ENCODE data around the gene SPTBN4.

The SPTBN4 gene

DNA sequence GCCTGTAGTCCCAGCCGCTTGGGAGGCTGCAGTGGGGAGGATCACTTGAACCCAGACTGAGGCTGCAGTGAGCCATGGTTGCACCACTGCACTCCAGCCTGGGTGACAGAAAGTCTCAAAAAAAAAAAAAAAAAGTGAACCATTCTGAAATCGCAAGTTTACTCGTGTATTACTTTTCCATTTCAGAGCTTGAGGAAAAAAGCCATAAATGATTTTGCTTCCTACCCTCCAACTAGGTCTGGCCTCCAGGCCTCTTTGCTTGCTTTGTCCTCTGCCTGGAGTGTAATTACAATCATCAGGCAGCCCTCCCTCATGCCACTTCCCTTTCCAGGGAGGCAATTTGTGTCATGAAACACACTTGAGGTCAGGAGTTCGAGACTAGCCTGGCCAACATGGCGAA, 9.8 kb upstream of the SPTBN4 start:
- Histone ChIP-seq H3K9ac (no peak overlapping the region), H3K79me2 (ENCODE audit: insufficient read depth, low read depth) (no peaks in the 10 kb centered on the region), H4K20me1 (ENCODE audit: insufficient read depth) (no peaks in the 10 kb centered on the region), H3K4me3 (IDR thresholded peaks at IDR 0.05; ENCODE audit: insufficient read depth, low read depth, low read length) (no peak overlapping the region), H3K27ac (no peak overlapping the region), H2AFZ (ENCODE audit: low read depth) (no peak overlapping the region), H3K4me2 (no peak overlapping the region), H3K4me1 (ENCODE audit: low read depth, poor library complexity, severe bottlenecking) (peaks cover 3% of the 10 kb centered on the region), H3K27me3 (ENCODE audit: insufficient read depth, low read depth) (no peaks in the 10 kb centered on the region), H3K36me3 (ENCODE audit: insufficient read depth) (no peaks in the 10 kb centered on the region)
- TF ChIP-seq, protein P1, sequence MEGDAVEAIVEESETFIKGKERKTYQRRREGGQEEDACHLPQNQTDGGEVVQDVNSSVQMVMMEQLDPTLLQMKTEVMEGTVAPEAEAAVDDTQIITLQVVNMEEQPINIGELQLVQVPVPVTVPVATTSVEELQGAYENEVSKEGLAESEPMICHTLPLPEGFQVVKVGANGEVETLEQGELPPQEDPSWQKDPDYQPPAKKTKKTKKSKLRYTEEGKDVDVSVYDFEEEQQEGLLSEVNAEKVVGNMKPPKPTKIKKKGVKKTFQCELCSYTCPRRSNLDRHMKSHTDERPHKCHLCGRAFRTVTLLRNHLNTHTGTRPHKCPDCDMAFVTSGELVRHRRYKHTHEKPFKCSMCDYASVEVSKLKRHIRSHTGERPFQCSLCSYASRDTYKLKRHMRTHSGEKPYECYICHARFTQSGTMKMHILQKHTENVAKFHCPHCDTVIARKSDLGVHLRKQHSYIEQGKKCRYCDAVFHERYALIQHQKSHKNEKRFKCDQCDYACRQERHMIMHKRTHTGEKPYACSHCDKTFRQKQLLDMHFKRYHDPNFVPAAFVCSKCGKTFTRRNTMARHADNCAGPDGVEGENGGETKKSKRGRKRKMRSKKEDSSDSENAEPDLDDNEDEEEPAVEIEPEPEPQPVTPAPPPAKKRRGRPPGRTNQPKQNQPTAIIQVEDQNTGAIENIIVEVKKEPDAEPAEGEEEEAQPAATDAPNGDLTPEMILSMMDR (conservative IDR thresholded peaks at IDR 0.05; ENCODE audit: low read depth, low read length): no peak

DNA sequence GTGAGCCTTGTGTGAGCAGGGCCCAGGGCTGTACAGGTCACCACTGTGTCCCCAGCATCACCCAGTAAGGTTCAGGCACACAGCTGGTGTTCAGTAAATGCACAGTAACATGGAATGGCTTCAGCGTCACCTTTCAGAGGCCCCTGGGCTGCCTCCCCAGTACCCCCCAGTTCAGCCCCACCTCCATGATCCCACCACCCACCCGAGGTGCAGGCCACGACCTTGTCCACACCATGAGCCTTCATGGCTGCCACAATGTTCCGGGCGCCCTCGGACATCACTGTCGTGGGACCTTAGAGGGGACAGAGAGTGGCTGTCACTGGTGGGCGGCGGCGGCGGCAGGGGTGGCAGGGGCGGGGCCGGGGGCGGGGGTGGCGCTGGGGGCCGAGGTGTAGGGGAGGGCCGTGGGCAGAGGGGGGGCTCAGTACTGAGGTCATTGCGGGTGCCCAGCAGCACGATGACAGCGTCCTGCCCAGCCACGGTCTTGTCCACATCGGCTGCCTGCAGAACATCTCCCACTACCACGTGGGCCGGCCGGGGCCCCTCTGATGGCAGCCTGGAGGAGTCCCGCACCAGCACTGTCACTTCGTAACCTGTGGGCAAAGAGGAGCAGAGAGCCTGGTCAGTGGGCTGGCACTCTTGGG, 8.7 kb upstream of the SPTBN4 start:
- Histone ChIP-seq H3K36me3 (ENCODE audit: insufficient read depth) (no peaks in the 10 kb centered on the region), H3K4me3 (IDR thresholded peaks at IDR 0.05; ENCODE audit: insufficient read depth, low read depth, low read length) (no peak overlapping the region), H3K4me2 (no peak overlapping the region), H3K4me1 (ENCODE audit: low read depth, poor library complexity, severe bottlenecking) (peaks cover 3% of the 10 kb centered on the region), H4K20me1 (ENCODE audit: insufficient read depth) (no peaks in the 10 kb centered on the region), H3K27me3 (ENCODE audit: insufficient read depth, low read depth) (no peaks in the 10 kb centered on the region), H3K79me2 (ENCODE audit: insufficient read depth, low read depth) (no peaks in the 10 kb centered on the region), H3K9ac (no peak overlapping the region), H2AFZ (ENCODE audit: low read depth) (no peak overlapping the region), H3K27ac (no peak overlapping the region)
- TF ChIP-seq, protein P1 (conservative IDR thresholded peaks at IDR 0.05; ENCODE audit: low read depth, low read length): no peak

DNA sequence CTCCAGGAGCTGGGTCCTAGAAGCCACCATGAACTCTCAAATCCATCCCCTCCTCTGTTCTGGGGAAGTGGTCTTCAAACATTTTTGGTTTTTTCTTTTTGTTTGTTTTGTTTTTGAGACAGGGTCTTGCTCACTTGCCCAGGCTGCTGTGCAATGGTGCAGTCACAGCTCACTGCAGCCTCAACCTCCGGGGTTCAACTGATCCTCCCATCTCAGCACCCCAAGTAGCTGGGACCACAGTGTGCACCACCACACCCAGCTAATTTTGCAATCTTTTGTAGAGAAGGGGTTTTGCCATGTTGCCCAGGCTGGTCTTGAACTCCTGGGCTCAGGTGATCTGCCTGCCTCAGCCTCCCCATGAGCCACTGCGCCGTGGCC, 8.2 kb upstream of the SPTBN4 start:
- Histone ChIP-seq H4K20me1 (ENCODE audit: insufficient read depth) (no peaks in the 10 kb centered on the region), H3K27me3 (ENCODE audit: insufficient read depth, low read depth) (no peaks in the 10 kb centered on the region), H3K79me2 (ENCODE audit: insufficient read depth, low read depth) (no peaks in the 10 kb centered on the region), H3K36me3 (ENCODE audit: insufficient read depth) (no peaks in the 10 kb centered on the region), H3K4me2 (no peak overlapping the region), H3K9ac (no peak overlapping the region), H2AFZ (ENCODE audit: low read depth) (no peak overlapping the region), H3K4me3 (IDR thresholded peaks at IDR 0.05; ENCODE audit: insufficient read depth, low read depth, low read length) (no peak overlapping the region), H3K4me1 (ENCODE audit: low read depth, poor library complexity, severe bottlenecking) (peaks cover 4% of the 10 kb centered on the region), H3K27ac (no peak overlapping the region)
- TF ChIP-seq, protein P1 (conservative IDR thresholded peaks at IDR 0.05; ENCODE audit: low read depth, low read length): no peak

DNA sequence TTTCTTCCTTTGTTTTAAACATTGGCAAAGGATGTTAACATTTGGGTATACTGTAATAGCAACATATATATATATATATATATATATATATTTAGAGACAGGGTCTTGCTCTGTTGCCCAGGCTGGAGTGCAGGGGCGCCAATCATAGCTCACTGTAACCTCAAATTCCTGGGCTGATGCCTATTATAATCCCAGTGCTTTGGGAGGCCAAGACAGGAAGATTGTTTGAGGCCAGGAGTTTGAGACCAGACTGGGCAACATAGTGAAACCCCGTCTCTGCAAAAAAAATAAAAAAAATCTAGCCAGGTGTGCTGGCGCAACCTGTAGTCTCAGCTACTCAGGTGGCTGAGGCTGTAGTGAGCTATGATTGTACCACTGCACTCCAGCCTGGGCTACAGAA, 6.6 kb upstream of the SPTBN4 start:
- H3K9ac ChIP-seq: no peak overlapping the region

More for the DNA sequence above, 6.6 kb upstream of the SPTBN4 start:
- Histone ChIP-seq H3K4me3 (IDR thresholded peaks at IDR 0.05; ENCODE audit: insufficient read depth, low read depth, low read length) (no peak overlapping the region), H3K27ac (no peak overlapping the region), H4K20me1 (ENCODE audit: insufficient read depth) (no peaks in the 10 kb centered on the region), H2AFZ (ENCODE audit: low read depth) (no peak overlapping the region), H3K27me3 (ENCODE audit: insufficient read depth, low read depth) (no peaks in the 10 kb centered on the region), H3K79me2 (ENCODE audit: insufficient read depth, low read depth) (no peaks in the 10 kb centered on the region), H3K4me1 (ENCODE audit: low read depth, poor library complexity, severe bottlenecking) (peaks cover 20% of the 10 kb centered on the region), H3K4me2 (no peak overlapping the region), H3K36me3 (ENCODE audit: insufficient read depth) (no peaks in the 10 kb centered on the region)
- TF ChIP-seq, protein P1 (conservative IDR thresholded peaks at IDR 0.05; ENCODE audit: low read depth, low read length): no peak
